IMR-90 (cell line): ENCODE data around the gene PAQR5. TPM values are rescaled to one million over a fixed set of nuclear protein-coding genes. Genes with fewer than 3 reads are reported as not detected.

Source experiments
- ATAC-seq: fragments of 200-7000 bp; cut with Tn5 transposase; 2 replicates; pipeline ENCODE4 v1.9.1; 2020; ENCODE audit warnings: low read depth, mild to moderate bottlenecking, moderate library complexity
- BruUV-seq: library from RNA; stranded (reverse); fragments of 400-500 nt; replicated peaks from 2 replicates; lab custom pipeline; 2021; lab: Mats Ljungman, UMichigan
- CTCF ChIA-PET: fragments of 300-600 bp; formaldehyde crosslinking; extraction: SDS; loops from one replicate; lab custom pipeline; 2021; ENCODE audit warnings: antibody characterized with exemption; lab: Yijun Ruan, JAX
- POLR2A ChIA-PET: fragments of 300-600 bp; sonication (Branson Sonifier 250); formaldehyde crosslinking; loops from one replicate; lab custom pipeline; 2022; ENCODE audit warnings: antibody characterized with exemption; ENCODE audit not compliant: unreplicated experiment; lab: Charles Lee
- DNase-seq: peaks from one replicate; pipeline ENCODE4 v3.0.0; 2013
- H2AFZ ChIP-seq: replicated peaks from 2 replicates; pipeline ENCODE3; 2013; ENCODE audit warnings: low read length, mild to moderate bottlenecking; ENCODE audit not compliant: poor library complexity
- H2AK5ac ChIP-seq: 2 replicates; pipeline ENCODE4 v1.6.1; 2013; ENCODE audit warnings: low read depth, low read length, inconsistent platforms
- H2AK9ac ChIP-seq: replicated peaks from 2 replicates; pipeline ENCODE3; 2013; ENCODE audit warnings: mild to moderate bottlenecking, low read depth, low read length, moderate library complexity; ENCODE audit not compliant: poor library complexity
- H2BK120ac ChIP-seq: 2 replicates; pipeline ENCODE4 v1.6.1; 2013; ENCODE audit warnings: low read depth, low read length, inconsistent platforms
- H2BK15ac ChIP-seq: 3 replicates; pipeline ENCODE4 v1.6.1; 2013; ENCODE audit warnings: low read depth, low read length, inconsistent platforms
- H2BK20ac ChIP-seq: 2 replicates; pipeline ENCODE4 v1.6.1; 2013; ENCODE audit warnings: low read depth, mild to moderate bottlenecking, inconsistent platforms, low read length, moderate library complexity
- H2BK5ac ChIP-seq: 2 replicates; pipeline ENCODE4 v1.6.1; 2013; ENCODE audit warnings: mild to moderate bottlenecking, low read depth, low read length, inconsistent platforms; ENCODE audit not compliant: poor library complexity, severe bottlenecking
- H3K14ac ChIP-seq: replicated peaks from 2 replicates; pipeline ENCODE4 v1.6.1; 2013; ENCODE audit warnings: low read depth, low read length, inconsistent platforms
- H3K18ac ChIP-seq: 2 replicates; pipeline ENCODE4 v1.6.1; 2013; ENCODE audit warnings: low read depth, low read length, control low read depth
- H3K23ac ChIP-seq: 2 replicates; pipeline ENCODE4 v1.6.1; 2013; ENCODE audit warnings: low read depth, low read length, inconsistent platforms
- H3K27ac ChIP-seq: 2 replicates; pipeline ENCODE4 v1.5.1; 2013; ENCODE audit warnings: mild to moderate bottlenecking, control low read depth, low read length; ENCODE audit not compliant: insufficient read depth
- H3K27me3 ChIP-seq: 2 replicates; pipeline ENCODE4 v1.6.1; 2013; ENCODE audit warnings: low read length; ENCODE audit not compliant: control insufficient read depth, insufficient read depth
- H3K36me3 ChIP-seq: 2 replicates; pipeline ENCODE4 v1.6.1; 2013; ENCODE audit warnings: low read length, mixed read lengths; ENCODE audit not compliant: control insufficient read depth, insufficient read depth
- H3K4ac ChIP-seq: 2 replicates; pipeline ENCODE4 v1.6.1; 2013; ENCODE audit warnings: low read depth, low read length, inconsistent platforms
- H3K4me1 ChIP-seq: 2 replicates; pipeline ENCODE4 v1.6.1; 2013; ENCODE audit warnings: low read length, mixed read lengths; ENCODE audit not compliant: control insufficient read depth, insufficient read depth
- H3K4me2 ChIP-seq: 2 replicates; pipeline ENCODE4 v1.6.1; 2013; ENCODE audit warnings: low read depth, mild to moderate bottlenecking, control low read depth, low read length, moderate library complexity
- H3K4me3 ChIP-seq: 2 replicates; pipeline ENCODE4 v1.5.1; 2013; ENCODE audit warnings: low read depth, mild to moderate bottlenecking, control low read depth, low read length, moderate library complexity; ENCODE audit not compliant: insufficient read depth
- H3K56ac ChIP-seq: 2 replicates; pipeline ENCODE4 v1.6.1; 2013; ENCODE audit warnings: low read length, inconsistent platforms; ENCODE audit not compliant: insufficient read depth; ENCODE audit errors: extremely low read depth
- H3K79me1 ChIP-seq, 2 experiments: 2 replicates each; pipeline ENCODE4 v1.6.1; 2013; ENCODE audit warnings: low read length in 2 of 2, inconsistent platforms in 1 of 2, low read depth in 1 of 2
- H3K9ac ChIP-seq: 2 replicates; pipeline ENCODE4 v1.6.1; 2013; ENCODE audit warnings: low read depth, low read length, control low read depth
- H3K9me1 ChIP-seq: 2 replicates; pipeline ENCODE4 v1.6.1; 2013; ENCODE audit warnings: low read length, inconsistent platforms; ENCODE audit not compliant: insufficient read depth
- H3K9me3 ChIP-seq: 2 replicates; pipeline ENCODE4 v1.6.1; 2013; ENCODE audit warnings: low read length; ENCODE audit not compliant: control insufficient read depth, insufficient read depth
- H4K20me1 ChIP-seq: 2 replicates; pipeline ENCODE4 v1.6.1; 2013; ENCODE audit warnings: low read length, inconsistent platforms; ENCODE audit not compliant: insufficient read depth
- H4K5ac ChIP-seq: 2 replicates; pipeline ENCODE4 v1.6.1; 2013; ENCODE audit warnings: mild to moderate bottlenecking, low read depth, low read length, control low read depth
- H4K8ac ChIP-seq, 2 experiments: 2 replicates each; pipeline ENCODE4 v1.6.1; 2013; ENCODE audit warnings: low read depth in 2 of 2, low read length in 2 of 2, control low read depth in 1 of 2, inconsistent platforms in 1 of 2
- H4K91ac ChIP-seq: 2 replicates; pipeline ENCODE4 v1.6.1; 2013; ENCODE audit warnings: low read depth, low read length, inconsistent platforms; ENCODE audit not compliant: insufficient read depth
- CEBPB ChIP-seq: IDR thresholded peaks from 2 replicates; pipeline ENCODE4 v1.6.1; 2012; ENCODE audit warnings: low read depth, low read length, improper control_type of control experiment
- MAFK ChIP-seq: IDR thresholded peaks from 2 replicates; pipeline ENCODE4 v1.6.1; 2012; ENCODE audit warnings: low read depth, low read length, improper control_type of control experiment
- MAZ ChIP-seq: IDR thresholded peaks from 2 replicates; pipeline ENCODE4 v1.6.1; 2012; ENCODE audit warnings: low read depth, mild to moderate bottlenecking, low read length, improper control_type of control experiment, moderate library complexity, borderline replicate concordance
- MXI1 ChIP-seq: IDR thresholded peaks from 2 replicates; pipeline ENCODE4 v1.6.1; 2012; ENCODE audit warnings: low read depth, mild to moderate bottlenecking, low read length, moderate library complexity, borderline replicate concordance
- NFE2L2 ChIP-seq: fragments of 150-350 bp; IDR thresholded peaks from 2 replicates; pipeline ENCODE4 v1.6.1; 2016; ENCODE audit warnings: low read depth, mild to moderate bottlenecking, low read length
- POLR2A ChIP-seq: IDR thresholded peaks from 2 replicates; pipeline ENCODE4 v1.6.1; 2012; ENCODE audit warnings: mild to moderate bottlenecking, low read depth, low read length
- RAD21 ChIP-seq: IDR thresholded peaks from 2 replicates; pipeline ENCODE4 v1.6.1; 2012; ENCODE audit warnings: low read length, improper control_type of control experiment
- SMC3 ChIP-seq: fragments of 150-350 bp; IDR thresholded peaks from 2 replicates; pipeline ENCODE4 v1.6.1; 2016; ENCODE audit warnings: low read depth, mild to moderate bottlenecking, antibody characterized with exemption, low read length, moderate library complexity
- WGBS, 2 experiments: methylation state at CpG; one replicate each; pipeline versions ENCODE4 v1.1.5 to v1.1.7; 2013; ENCODE audit warnings: missing lambda C conversion rate in 2 of 2; ENCODE audit not compliant: insufficient read length in 1 of 2; ENCODE audit errors: extremely low coverage in 2 of 2; 5-methylcytosine and 5-hydroxymethylcytosine counted together
- dilution Hi-C: fragments of 300-500 bp; cut with HindIII; formaldehyde crosslinking; loops from one replicate; pipeline ENCODE4 v1.14.3; 2018; ENCODE audit warnings: low sequenced_read_pairs; ENCODE audit not compliant: unreplicated experiment
- in situ Hi-C: fragments of 300-500 bp; cut with MboI; formaldehyde crosslinking; loops from 3 replicates; pipeline ENCODE4 v1.14.3; 2019; ENCODE audit warnings: low sequenced_read_pairs, inconsistent platforms, mixed read lengths
- intact Hi-C: fragments of 100-400 bp; cut with micrococcal nuclease; formaldehyde crosslinking; loops from 2 replicates; pipeline ENCODE4 v1.10.0; 2022
- polyA plus RNA-seq, 3 experiments: library from polyadenylated mRNA; depleted of rRNA; stranded (reverse); fragments of >200 nt; gene quantifications; 2 replicates each; pipeline ENCODE4 v1.2.3, GENCODE V29; 2012; ENCODE audit warnings: low replicate concordance in 1 of 3
- total RNA-seq: library from RNA; depleted of rRNA; stranded (reverse); fragments of >200 nt; gene quantifications from 2 replicates; pipeline ENCODE4 v1.2.3, GENCODE V29; 2012
- TF ChIP-seq, protein P1 (sequence below): fragments of 150-350 bp; IDR thresholded peaks from 2 replicates; pipeline ENCODE4 v1.6.1; 2016; ENCODE audit warnings: low read depth, mild to moderate bottlenecking, low read length, moderate library complexity, borderline replicate concordance

Gene PAQR5
- total and polyA plus RNA-seq, 2 of the 4 experiments (the other 2 are of a cell fraction) = 2.3 to 2.7 TPM

DNA sequence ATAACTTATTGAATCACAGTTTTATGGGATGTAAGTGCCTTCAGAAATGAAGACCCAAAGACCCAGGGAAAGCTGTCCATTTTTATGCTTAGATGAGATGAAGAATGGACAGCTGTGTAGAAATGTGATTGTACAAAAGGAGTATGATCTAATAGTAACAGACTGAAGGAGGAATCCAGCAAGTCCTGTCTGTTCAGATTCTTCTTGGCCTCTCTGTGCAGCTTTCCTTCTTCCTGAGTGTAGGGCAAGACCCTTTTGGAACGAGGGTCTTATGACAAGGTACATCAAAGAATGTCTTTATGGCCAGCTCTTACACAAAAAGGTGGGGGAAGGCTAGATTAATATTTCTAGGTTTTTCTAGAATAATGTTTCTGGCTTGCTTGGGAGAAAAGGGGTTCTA, 114.0 kb downstream of the PAQR5 start:
- H2BK20ac ChIP-seq = no peak overlapping the region
- H3K4me3 ChIP-seq = no peak overlapping the region
- H3K9me1 ChIP-seq = peaks cover 14% of the 10 kb centered on the region
- TF ChIP-seq POLR2A (no peak), MAFK (no peak), SMC3 (no peak), RAD21 (no peak), MAZ (no peak), MXI1 (no peak), NFE2L2 (no peak), CEBPB (no peak)
- TF ChIP-seq, protein P1, sequence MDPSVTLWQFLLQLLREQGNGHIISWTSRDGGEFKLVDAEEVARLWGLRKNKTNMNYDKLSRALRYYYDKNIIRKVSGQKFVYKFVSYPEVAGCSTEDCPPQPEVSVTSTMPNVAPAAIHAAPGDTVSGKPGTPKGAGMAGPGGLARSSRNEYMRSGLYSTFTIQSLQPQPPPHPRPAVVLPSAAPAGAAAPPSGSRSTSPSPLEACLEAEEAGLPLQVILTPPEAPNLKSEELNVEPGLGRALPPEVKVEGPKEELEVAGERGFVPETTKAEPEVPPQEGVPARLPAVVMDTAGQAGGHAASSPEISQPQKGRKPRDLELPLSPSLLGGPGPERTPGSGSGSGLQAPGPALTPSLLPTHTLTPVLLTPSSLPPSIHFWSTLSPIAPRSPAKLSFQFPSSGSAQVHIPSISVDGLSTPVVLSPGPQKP = no peak
- H3K4me2 ChIP-seq = peak overlapping the region; percentile 76
- H3K79me1 ChIP-seq = peaks cover 32 to 51% of the 10 kb centered on the region in 2 experiments
- dilution Hi-C loops = no loop called here
- H3K9me3 ChIP-seq = no peaks in the 10 kb centered on the region
- in situ Hi-C loops = no loop called here
- no peak overlapping the region for H3K56ac ChIP-seq
- H2AFZ ChIP-seq = no peak overlapping the region
- H3K23ac ChIP-seq = peak overlapping the region; percentile 76; the same call in 1 of the 2 replicates
- peaks cover 37% of the 10 kb centered on the region for H4K20me1 ChIP-seq
- ATAC-seq (no peak), DNase-seq (no peak)
- no TSS peak for BruUV-seq
- H2BK120ac ChIP-seq = no peak overlapping the region
- no CpG with 5 or more reads among the region's 1 CpG for WGBS, 2 experiments
- H3K9ac ChIP-seq = peak overlapping the region; percentile 33; the same call in 1 of the 2 replicates
- H3K18ac ChIP-seq = no peak overlapping the region
- no peak overlapping the region for H2AK5ac ChIP-seq
- H3K36me3 ChIP-seq = no peaks in the 10 kb centered on the region
- no peak overlapping the region for H4K8ac ChIP-seq
- no peaks in the 10 kb centered on the region for H3K27me3 ChIP-seq
- intact Hi-C loops = no loop called here
- POLR2A ChIA-PET = no interaction called here
- CTCF ChIA-PET = no interaction called here
- H4K5ac ChIP-seq = no peak overlapping the region
- H4K91ac ChIP-seq = no peak overlapping the region
- H2BK15ac ChIP-seq = no peak overlapping the region
- H3K14ac ChIP-seq = 0 out of 2 replicates have a peak overlapping the region, but pooled peaks have one; percentile 4
- peaks cover 15% of the 10 kb centered on the region for H3K4me1 ChIP-seq
- H2BK5ac ChIP-seq = no peak overlapping the region
- no peak overlapping the region for H2AK9ac ChIP-seq
- H3K27ac ChIP-seq = no peak overlapping the region
- H3K4ac ChIP-seq = no peak overlapping the region
